ENCODE measurements around the gene AGMAT. TPM values are rescaled to one million over a fixed set of nuclear protein-coding genes. Genes with fewer than 3 reads are reported as not detected.

The AGMAT gene
- total and polyA plus RNA-seq, 2 of the 13 experiments (the other 11 are each of a cell fraction or from before 2014, with no cell fraction given), result 59.1 to 174 TPM

DNA sequence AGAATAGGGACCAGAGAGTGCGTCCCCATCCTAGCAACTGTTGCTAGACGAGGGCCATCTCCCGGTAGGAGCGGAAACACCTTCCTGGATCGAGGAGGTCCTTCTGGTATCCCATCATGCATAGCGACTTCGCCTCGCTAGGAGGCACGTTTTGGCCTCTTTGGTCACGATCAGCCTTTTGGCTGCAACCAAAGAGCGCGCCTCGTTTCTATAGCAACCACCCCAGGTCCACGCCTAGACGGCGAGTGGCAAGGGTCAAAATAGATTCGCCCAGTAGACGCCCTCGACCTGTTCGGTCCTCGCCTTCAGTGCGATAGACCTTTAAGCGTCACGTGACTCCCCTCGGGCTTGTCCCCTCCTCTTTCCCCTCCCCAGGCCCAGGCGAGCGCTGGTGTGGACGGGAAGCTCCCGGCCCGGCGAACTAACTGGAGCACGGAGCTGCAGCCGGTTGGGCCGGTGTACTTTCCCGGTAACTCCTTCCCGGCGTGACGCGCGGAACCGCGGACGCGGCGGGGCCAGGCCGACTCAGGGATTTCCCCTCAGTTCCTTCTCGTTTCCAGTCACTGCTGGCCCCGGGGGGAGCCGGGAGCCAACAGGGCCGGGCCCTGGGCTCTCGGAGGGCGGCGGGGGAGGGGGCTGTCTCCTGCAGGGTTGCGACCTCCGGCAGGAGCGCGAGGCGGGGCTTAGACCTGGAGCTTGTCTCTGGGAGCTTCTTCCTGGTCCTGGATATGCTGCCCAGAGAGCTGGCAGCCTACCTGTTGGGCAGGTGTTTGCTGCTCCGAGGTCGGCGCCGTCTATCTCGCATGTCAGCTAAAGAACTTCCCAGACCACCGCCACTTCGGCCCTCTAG, 58.1 kb downstream of the AGMAT start, which contains the start of gene DNAJC16 (continued):
- TF ChIP-seq SATB2 (CRISPR knock-in tag; IDR thresholded peaks at IDR 0.05) (no peak), SMAD1 (CRISPR knock-in tag; IDR thresholded peaks at IDR 0.05; ENCODE audit: borderline replicate concordance, low read depth) (0 out of 2 replicates have a peak, but pooled peaks have one; percentile 68), YY1 (IDR thresholded peaks at IDR 0.05; ENCODE audit: insufficient read depth, insufficient replicate concordance, low read depth, low read length) (peak; percentile 45), TCF7 (IDR thresholded peaks at IDR 0.05; ENCODE audit: low read depth) (no peak), KDM5A (IDR thresholded peaks at IDR 0.05; ENCODE audit: borderline replicate concordance, low read length) (peak; percentile 75; the same call in 1 of the 2 replicates), ZNF3 (CRISPR knock-in tag; IDR thresholded peaks at IDR 0.05) (no peak), MTA1 (CRISPR knock-in tag; IDR thresholded peaks at IDR 0.05; ENCODE audit: borderline replicate concordance) (peak; percentile 74; the same call in 1 of the 2 replicates), ZNF878 (CRISPR knock-in tag; IDR thresholded peaks at IDR 0.05) (no peak), ZNF432 (CRISPR knock-in tag; IDR thresholded peaks at IDR 0.05; ENCODE audit: borderline replicate concordance) (no peak), ZNF282 (IDR thresholded peaks at IDR 0.05; ENCODE audit: partially characterized antibody) (no peak), ZNF678 (CRISPR knock-in tag; IDR thresholded peaks at IDR 0.05) (0 out of 2 replicates have a peak, but pooled peaks have one; percentile 38), ZNF121 (CRISPR knock-in tag; IDR thresholded peaks at IDR 0.05) (no peak), EHMT2 (IDR thresholded peaks at IDR 0.05; ENCODE audit: borderline replicate concordance, low read depth, low read length) (no peak), MIER3 (CRISPR knock-in tag; IDR thresholded peaks at IDR 0.05; ENCODE audit: borderline replicate concordance) (peak; percentile 90), SRY (CRISPR knock-in tag; IDR thresholded peaks at IDR 0.05) (no peak), LCORL (IDR thresholded peaks at IDR 0.05) (peak; percentile 85), LCORL (CRISPR knock-in tag; IDR thresholded peaks at IDR 0.05) (no peak), ZSCAN12 (CRISPR knock-in tag; IDR thresholded peaks at IDR 0.05) (no peak), CHCHD3 (CRISPR knock-in tag; IDR thresholded peaks at IDR 0.05) (no peak), ZNF879 (CRISPR knock-in tag; IDR thresholded peaks at IDR 0.05) (0 out of 2 replicates have a peak, but pooled peaks have one; percentile 56)
- TF ChIP-seq, protein P1, sequence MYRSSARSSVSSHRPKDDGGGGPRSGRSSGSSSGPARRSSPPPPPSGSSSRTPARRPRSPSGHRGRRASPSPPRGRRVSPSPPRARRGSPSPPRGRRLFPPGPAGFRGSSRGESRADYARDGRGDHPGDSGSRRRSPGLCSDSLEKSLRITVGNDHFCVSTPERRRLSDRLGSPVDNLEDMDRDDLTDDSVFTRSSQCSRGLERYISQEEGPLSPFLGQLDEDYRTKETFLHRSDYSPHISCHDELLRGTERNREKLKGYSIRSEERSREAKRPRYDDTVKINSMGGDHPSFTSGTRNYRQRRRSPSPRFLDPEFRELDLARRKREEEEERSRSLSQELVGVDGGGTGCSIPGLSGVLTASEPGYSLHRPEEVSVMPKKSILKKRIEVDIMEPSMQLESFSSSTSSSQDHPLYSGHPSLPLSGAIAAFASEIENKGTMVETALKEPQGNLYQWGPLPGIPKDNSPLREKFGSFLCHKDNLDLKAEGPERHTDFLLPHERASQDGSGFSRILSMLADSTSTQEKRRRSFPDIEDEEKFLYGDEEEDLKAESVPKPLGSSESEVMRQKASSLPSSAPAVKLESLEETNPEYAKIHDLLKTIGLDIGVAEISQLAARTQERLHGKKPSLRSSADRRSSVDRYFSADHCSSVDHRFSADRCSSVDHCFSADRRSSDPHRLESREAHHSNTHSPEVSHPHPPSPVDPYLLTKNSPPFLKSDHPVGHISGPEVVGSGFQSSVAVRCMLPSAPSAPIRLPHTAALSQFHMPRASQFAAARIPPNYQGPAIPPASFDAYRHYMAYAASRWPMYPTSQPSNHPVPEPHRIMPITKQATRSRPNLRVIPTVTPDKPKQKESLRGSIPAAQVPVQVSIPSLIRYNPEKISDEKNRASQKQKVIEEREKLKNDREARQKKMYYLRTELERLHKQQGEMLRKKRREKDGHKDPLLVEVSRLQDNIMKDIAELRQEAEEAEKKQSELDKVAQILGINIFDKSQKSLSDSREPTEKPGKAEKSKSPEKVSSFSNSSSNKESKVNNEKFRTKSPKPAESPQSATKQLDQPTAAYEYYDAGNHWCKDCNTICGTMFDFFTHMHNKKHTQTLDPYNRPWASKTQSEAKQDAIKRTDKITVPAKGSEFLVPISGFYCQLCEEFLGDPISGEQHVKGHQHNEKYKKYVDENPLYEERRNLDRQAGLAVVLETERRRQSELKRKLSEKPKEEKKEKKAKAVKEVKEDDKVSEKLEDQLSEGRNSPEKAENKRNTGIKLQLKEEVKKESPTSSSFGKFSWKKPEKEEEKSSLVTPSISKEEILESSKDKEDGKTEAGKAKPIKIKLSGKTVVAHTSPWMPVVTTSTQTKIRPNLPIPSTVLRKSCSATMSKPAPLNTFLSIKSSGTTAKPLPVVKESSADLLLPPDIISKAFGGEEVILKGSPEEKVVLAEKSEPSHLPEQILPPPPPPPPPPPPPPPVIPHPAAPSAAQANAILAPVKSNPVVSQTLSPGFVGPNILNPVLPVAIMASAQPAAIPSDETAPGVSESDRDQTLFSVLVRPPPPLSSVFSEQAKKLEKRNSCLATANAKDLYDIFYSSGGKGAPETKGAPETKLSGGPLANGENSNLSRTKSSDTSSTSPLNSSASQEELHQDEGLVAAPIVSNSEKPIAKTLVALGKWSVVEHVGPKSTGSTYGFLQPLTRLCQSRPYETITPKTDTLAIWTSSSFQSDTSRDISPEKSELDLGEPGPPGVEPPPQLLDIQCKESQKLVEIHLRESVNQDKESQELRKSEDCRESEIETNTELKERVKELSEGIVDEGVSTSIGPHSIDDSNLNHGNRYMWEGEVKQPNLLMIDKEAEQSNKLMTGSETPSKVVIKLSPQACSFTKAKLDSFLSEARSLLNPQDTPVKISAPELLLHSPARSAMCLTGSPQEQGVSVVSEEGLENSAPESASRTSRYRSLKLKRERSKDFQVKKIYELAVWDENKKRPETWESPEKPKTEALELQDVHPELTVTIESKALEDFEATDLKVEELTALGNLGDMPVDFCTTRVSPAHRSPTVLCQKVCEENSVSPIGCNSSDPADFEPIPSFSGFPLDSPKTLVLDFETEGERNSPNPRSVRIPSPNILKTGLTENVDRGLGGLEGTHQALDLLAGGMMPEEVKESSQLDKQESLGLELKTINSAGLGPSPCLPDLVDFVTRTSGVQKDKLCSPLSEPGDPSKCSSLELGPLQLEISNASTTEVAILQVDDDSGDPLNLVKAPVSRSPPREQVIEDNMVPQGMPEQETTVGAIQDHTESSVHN (CRISPR knock-in tag; IDR thresholded peaks at IDR 0.05), result 0 out of 2 replicates have a peak, but pooled peaks have one; percentile 32
